GOT3 (cell line): ENCODE data around the gene ATP8A2.
"Not testable (repeated sequence)": the region's sequence is repeated elsewhere in the genome, so short reads cannot be mapped to it uniquely, and the experiment has no call there.

ENCODE experiments used
- DNase-seq: peaks from one replicate; lab custom pipeline; 2025; ENCODE audit warnings: mixed read lengths; lab: John Stamatoyannopoulos, UW

The ATP8A2 gene

GRCh38 chr13:25807562-25807961, 435.8 kb downstream of the ATP8A2 start:
- DNase-seq = no peak

GRCh38 chr13:25811506-25811905, 439.7 kb downstream of the ATP8A2 start:
- DNase-seq = no peak

GRCh38 chr13:25816239-25816638, 444.5 kb downstream of the ATP8A2 start:
- DNase-seq = no peak

- DNase-seq = no peak
Measured at GRCh38 chr13:25819856-25820530, 448.2 kb downstream of the ATP8A2 start.

GRCh38 chr13:25821776-25822175, 450.0 kb downstream of the ATP8A2 start:
- no peak for DNase-seq

GRCh38 chr13:25827221-25827620, 455.4 kb downstream of the ATP8A2 start:
- DNase-seq = not testable (repeated sequence)

GRCh38 chr13:25827831-25828465, 456.2 kb downstream of the ATP8A2 start:
- no peak for DNase-seq

- DNase-seq = no peak
Measured at GRCh38 chr13:25833761-25834160, 462.0 kb downstream of the ATP8A2 start.

GRCh38 chr13:25836574-25837336, 465.0 kb downstream of the ATP8A2 start:
- no peak for DNase-seq

- DNase-seq = no peak
Measured at GRCh38 chr13:25839371-25839770, 467.6 kb downstream of the ATP8A2 start.

GRCh38 chr13:25840261-25840660, 468.5 kb downstream of the ATP8A2 start:
- DNase-seq = no peak

GRCh38 chr13:25840931-25841330, 469.2 kb downstream of the ATP8A2 start:
- DNase-seq = no peak

GRCh38 chr13:25843692-25844091, 471.9 kb downstream of the ATP8A2 start:
- DNase-seq = no peak

- no peak for DNase-seq
Measured at GRCh38 chr13:25844559-25845434, 473.0 kb downstream of the ATP8A2 start.

- no peak for DNase-seq
Measured at GRCh38 chr13:25846222-25846984, 474.6 kb downstream of the ATP8A2 start.

- no peak for DNase-seq
Measured at GRCh38 chr13:25847145-25847544, 475.4 kb downstream of the ATP8A2 start.

- DNase-seq = no peak
Measured at GRCh38 chr13:25847635-25848626, 476.2 kb downstream of the ATP8A2 start.

GRCh38 chr13:25848812-25849745, 477.3 kb downstream of the ATP8A2 start:
- DNase-seq = no peak

GRCh38 chr13:25857830-25858229, 486.1 kb downstream of the ATP8A2 start:
- no peak for DNase-seq
